Fibroblast of lung (primary cell): ENCODE measurements around the gene IGDCC3. TPM values are rescaled to one million over a fixed set of nuclear protein-coding genes. Genes with fewer than 3 reads are reported as not detected.

Source experiments
- DNase-seq, 2 donors: peaks; one replicate each; pipeline versions ENCODE4 v3.0.0 to v3.0.0-alpha.2; 2010; ENCODE audit warnings: low read depth in 2 of 2
- H2AFZ ChIP-seq: 2 replicates; pipeline ENCODE4 v1.5.1; 2012; ENCODE audit warnings: low read length, control low read depth, inconsistent platforms
- H3K27ac ChIP-seq: 2 replicates; pipeline ENCODE4 v1.5.1; 2011; ENCODE audit warnings: low read length, control low read depth; ENCODE audit not compliant: insufficient read depth
- H3K27me3 ChIP-seq: 2 replicates; pipeline ENCODE4 v1.5.1; 2011; ENCODE audit warnings: mild to moderate bottlenecking, low read length; ENCODE audit not compliant: control insufficient read depth, insufficient read depth
- H3K36me3 ChIP-seq: 2 replicates; pipeline ENCODE4 v1.5.1; 2011; ENCODE audit warnings: low read length; ENCODE audit not compliant: control insufficient read depth, insufficient read depth
- H3K4me1 ChIP-seq: 2 replicates; pipeline ENCODE4 v1.5.1; 2011; ENCODE audit warnings: low read length; ENCODE audit not compliant: control insufficient read depth, insufficient read depth; ENCODE audit errors: extremely low read depth
- H3K4me2 ChIP-seq: 2 replicates; pipeline ENCODE4 v1.5.1; 2011; ENCODE audit warnings: low read length, control low read depth; ENCODE audit not compliant: insufficient read depth; ENCODE audit errors: extremely low read depth
- H3K4me3 ChIP-seq, 4 experiments: fragments of 200-600 bp in 1 of 4; sonication (generic) in 1 of 4; replicated peaks in 1 of 4; 2 replicates each; pipeline ENCODE4 v1.5.1; 2011 to 2016; ENCODE audit warnings: low read length in 4 of 4, low read depth in 3 of 4, mild to moderate bottlenecking in 3 of 4, control low read depth in 2 of 4, inconsistent platforms in 1 of 4, mixed read lengths in 1 of 4; ENCODE audit not compliant: insufficient read depth in 1 of 4; ENCODE audit errors: control extremely low read depth in 1 of 4
- H3K79me2 ChIP-seq: 2 replicates; pipeline ENCODE4 v1.5.1; 2012; ENCODE audit warnings: mild to moderate bottlenecking, low read length, inconsistent platforms; ENCODE audit not compliant: control insufficient read depth, insufficient read depth
- H3K9ac ChIP-seq: 2 replicates; pipeline ENCODE4 v1.5.1; 2011; ENCODE audit warnings: mild to moderate bottlenecking, low read length, control low read depth; ENCODE audit not compliant: insufficient read depth
- H3K9me3 ChIP-seq: 2 replicates; pipeline ENCODE4 v1.5.1; 2012; ENCODE audit warnings: low read depth, low read length; ENCODE audit not compliant: control insufficient read depth, insufficient read depth
- H4K20me1 ChIP-seq: 2 replicates; pipeline ENCODE4 v1.5.1; 2011; ENCODE audit warnings: low read length; ENCODE audit not compliant: control insufficient read depth, insufficient read depth; ENCODE audit errors: extremely low read depth
- EZH2 ChIP-seq: IDR thresholded peaks from 2 replicates; pipeline ENCODE4 v1.5.1; 2012; ENCODE audit warnings: low read length, control low read depth, mild to moderate bottlenecking; ENCODE audit errors: missing control alignments
- polyA plus RNA-seq, 2 donors: library from polyadenylated mRNA; depleted of rRNA in 1 of 2; stranded (reverse) in 1 of 2; unstranded in 1 of 2; fragments of >200 nt; gene quantifications; 2 replicates each; pipeline ENCODE4 v1.2.1, GENCODE V29; 2011 to 2012; ENCODE audit warnings: missing spikeins in 1 of 2
- total RNA-seq: library from RNA; depleted of rRNA; stranded (reverse); fragments of >200 nt; gene quantifications from 2 replicates; pipeline ENCODE4 v1.2.1, GENCODE V29; 2014
- TF ChIP-seq, protein P1 (sequence below), 2 donors: IDR thresholded peaks in 1 of 2; conservative IDR thresholded peaks in 1 of 2; 1 replicate in 1 of 2; 2 replicates in 1 of 2; pipeline ENCODE4 v1.5.1; 2011 to 2012; ENCODE audit warnings: low read length in 2 of 2, control low read depth in 1 of 2, inconsistent platforms in 1 of 2, low read depth in 1 of 2, mild to moderate bottlenecking in 1 of 2

Gene IGDCC3
- total and polyA plus RNA-seq, 2 donors (not counting 1 experiment from before 2014, with no cell fraction given): 0.15 TPM; not detected in 1

DNA sequence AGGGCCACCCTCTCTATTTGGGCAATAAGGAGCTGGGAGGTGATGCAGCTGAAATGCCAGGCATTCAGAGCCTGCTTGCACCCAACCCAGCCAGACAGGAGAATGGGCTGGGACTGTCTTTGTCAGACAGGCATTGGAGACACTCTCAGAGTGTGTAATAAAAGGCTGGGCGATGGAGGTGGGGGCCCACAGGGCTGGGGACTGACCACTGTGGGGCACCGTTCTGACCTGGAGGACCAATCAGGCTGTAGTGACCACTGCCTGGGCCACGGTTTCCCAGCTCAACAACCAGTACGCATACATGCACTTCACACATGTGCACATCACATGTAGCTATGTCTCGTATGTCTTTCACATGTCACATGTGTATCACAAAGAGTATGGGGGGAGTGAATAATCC is 5.7 kb upstream of the IGDCC3 start:
- H3K4me1 ChIP-seq: peaks cover 3% of the 10 kb centered on the region
- H3K79me2 ChIP-seq: no peaks in the 10 kb centered on the region
- H3K36me3 ChIP-seq: no peaks in the 10 kb centered on the region
- H3K4me2 ChIP-seq: no peak overlapping the region
- H3K9ac ChIP-seq: no peak overlapping the region
- H3K9me3 ChIP-seq: no peaks in the 10 kb centered on the region
- H3K4me3 ChIP-seq: no peak overlapping the region
- peaks cover 19% of the 10 kb centered on the region for H3K27me3 ChIP-seq
- H3K27ac ChIP-seq: no peak overlapping the region
- TF ChIP-seq, protein P1, sequence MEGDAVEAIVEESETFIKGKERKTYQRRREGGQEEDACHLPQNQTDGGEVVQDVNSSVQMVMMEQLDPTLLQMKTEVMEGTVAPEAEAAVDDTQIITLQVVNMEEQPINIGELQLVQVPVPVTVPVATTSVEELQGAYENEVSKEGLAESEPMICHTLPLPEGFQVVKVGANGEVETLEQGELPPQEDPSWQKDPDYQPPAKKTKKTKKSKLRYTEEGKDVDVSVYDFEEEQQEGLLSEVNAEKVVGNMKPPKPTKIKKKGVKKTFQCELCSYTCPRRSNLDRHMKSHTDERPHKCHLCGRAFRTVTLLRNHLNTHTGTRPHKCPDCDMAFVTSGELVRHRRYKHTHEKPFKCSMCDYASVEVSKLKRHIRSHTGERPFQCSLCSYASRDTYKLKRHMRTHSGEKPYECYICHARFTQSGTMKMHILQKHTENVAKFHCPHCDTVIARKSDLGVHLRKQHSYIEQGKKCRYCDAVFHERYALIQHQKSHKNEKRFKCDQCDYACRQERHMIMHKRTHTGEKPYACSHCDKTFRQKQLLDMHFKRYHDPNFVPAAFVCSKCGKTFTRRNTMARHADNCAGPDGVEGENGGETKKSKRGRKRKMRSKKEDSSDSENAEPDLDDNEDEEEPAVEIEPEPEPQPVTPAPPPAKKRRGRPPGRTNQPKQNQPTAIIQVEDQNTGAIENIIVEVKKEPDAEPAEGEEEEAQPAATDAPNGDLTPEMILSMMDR (conservative IDR thresholded peaks at IDR 0.05 in 1 of 2, IDR thresholded peaks at IDR 0.05 in 1 of 2; ENCODE audit: low read depth in 1 of 2, low read length in 2 of 2): no peak
- TF ChIP-seq EZH2: no peak
- no peaks in the 10 kb centered on the region for H4K20me1 ChIP-seq
- H2AFZ ChIP-seq: no peak overlapping the region
- DNase-seq: no peak

DNA sequence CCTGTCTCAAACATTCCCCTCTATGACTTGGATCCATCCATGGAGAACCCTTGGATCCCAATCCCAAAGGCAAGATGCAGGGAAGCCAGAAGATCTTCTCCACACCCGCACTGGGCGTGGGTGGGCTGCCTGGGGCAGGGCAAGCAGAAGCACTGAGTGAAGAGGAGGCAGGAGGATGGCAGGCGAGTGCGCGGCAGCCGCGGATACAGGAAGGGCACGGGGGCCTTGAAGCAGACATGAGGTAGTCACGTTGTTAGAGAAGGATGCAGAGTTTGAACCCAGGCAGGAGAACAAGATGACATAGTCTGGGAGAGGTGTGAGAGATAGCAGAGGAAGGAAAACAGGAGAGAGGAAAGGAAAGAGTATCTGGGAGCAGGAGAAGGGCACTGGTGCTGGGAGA is 5.1 kb upstream of the IGDCC3 start:
- H3K9me3 ChIP-seq: no peaks in the 10 kb centered on the region
- no peaks in the 10 kb centered on the region for H3K79me2 ChIP-seq
- no peak overlapping the region for H3K4me2 ChIP-seq
- H2AFZ ChIP-seq: no peak overlapping the region
- no peak overlapping the region for H3K9ac ChIP-seq
- H3K27me3 ChIP-seq: peaks cover 24% of the 10 kb centered on the region
- TF ChIP-seq EZH2: no peak
- TF ChIP-seq, protein P1 (conservative IDR thresholded peaks at IDR 0.05 in 1 of 2, IDR thresholded peaks at IDR 0.05 in 1 of 2; ENCODE audit: low read depth in 1 of 2, low read length in 2 of 2): no peak
- H3K27ac ChIP-seq: no peak overlapping the region
- H3K4me3 ChIP-seq: no peak overlapping the region
- DNase-seq: no peak
- H4K20me1 ChIP-seq: no peaks in the 10 kb centered on the region
- H3K36me3 ChIP-seq: no peaks in the 10 kb centered on the region
- peaks cover 3% of the 10 kb centered on the region for H3K4me1 ChIP-seq

DNA sequence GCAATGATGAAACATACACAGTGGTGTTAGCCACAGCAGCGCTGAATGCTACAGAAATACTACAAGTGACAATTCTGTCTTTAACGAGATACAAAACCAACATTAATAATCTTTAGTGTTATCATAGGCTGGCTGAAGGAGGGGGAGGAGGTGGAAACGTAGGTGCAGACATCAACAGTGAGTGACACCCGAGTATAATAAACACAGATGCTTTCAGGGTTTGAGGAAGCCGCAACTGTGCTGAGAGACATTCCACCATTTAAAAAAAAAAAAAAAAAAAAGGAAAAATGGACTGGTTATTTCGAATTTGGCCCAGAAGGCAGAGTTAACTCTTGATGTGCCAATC is 4.3 kb upstream of the IGDCC3 start:
- Histone ChIP-seq H3K36me3 (no peaks in the 10 kb centered on the region), H3K27me3 (peaks cover 26% of the 10 kb centered on the region), H2AFZ (no peak overlapping the region), H3K9ac (no peak overlapping the region), H3K27ac (no peak overlapping the region), H3K4me1 (peaks cover 3% of the 10 kb centered on the region), H3K79me2 (no peaks in the 10 kb centered on the region), H3K4me2 (no peak overlapping the region), H3K9me3 (no peaks in the 10 kb centered on the region), H3K4me3 (no peak overlapping the region), H4K20me1 (no peaks in the 10 kb centered on the region)
- TF ChIP-seq, protein P1 (conservative IDR thresholded peaks at IDR 0.05 in 1 of 2, IDR thresholded peaks at IDR 0.05 in 1 of 2; ENCODE audit: low read depth in 1 of 2, low read length in 2 of 2): no peak
- TF ChIP-seq EZH2: no peak
- no peak for DNase-seq
